Measurements from ENCODE around the gene ZNF41.
"Not testable (repeated sequence)": the region's sequence is repeated elsewhere in the genome, so short reads cannot be mapped to it uniquely, and the experiment has no call there.

Gene ZNF41

GRCh38 chrX:47502316-47503125 is 19.5 kb upstream of the ZNF41 start:
- DNase-seq (ENCODE audit: low read depth), result no peak
- H3K4me3 ChIP-seq (ENCODE audit: control insufficient read depth, low read depth, low read length), result no peak overlapping the region
- TF ChIP-seq, protein P1, sequence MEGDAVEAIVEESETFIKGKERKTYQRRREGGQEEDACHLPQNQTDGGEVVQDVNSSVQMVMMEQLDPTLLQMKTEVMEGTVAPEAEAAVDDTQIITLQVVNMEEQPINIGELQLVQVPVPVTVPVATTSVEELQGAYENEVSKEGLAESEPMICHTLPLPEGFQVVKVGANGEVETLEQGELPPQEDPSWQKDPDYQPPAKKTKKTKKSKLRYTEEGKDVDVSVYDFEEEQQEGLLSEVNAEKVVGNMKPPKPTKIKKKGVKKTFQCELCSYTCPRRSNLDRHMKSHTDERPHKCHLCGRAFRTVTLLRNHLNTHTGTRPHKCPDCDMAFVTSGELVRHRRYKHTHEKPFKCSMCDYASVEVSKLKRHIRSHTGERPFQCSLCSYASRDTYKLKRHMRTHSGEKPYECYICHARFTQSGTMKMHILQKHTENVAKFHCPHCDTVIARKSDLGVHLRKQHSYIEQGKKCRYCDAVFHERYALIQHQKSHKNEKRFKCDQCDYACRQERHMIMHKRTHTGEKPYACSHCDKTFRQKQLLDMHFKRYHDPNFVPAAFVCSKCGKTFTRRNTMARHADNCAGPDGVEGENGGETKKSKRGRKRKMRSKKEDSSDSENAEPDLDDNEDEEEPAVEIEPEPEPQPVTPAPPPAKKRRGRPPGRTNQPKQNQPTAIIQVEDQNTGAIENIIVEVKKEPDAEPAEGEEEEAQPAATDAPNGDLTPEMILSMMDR (IDR thresholded peaks at IDR 0.05; ENCODE audit: control insufficient read depth, insufficient read depth, low read depth, low read length, missing control alignments), result no peak

DNA sequence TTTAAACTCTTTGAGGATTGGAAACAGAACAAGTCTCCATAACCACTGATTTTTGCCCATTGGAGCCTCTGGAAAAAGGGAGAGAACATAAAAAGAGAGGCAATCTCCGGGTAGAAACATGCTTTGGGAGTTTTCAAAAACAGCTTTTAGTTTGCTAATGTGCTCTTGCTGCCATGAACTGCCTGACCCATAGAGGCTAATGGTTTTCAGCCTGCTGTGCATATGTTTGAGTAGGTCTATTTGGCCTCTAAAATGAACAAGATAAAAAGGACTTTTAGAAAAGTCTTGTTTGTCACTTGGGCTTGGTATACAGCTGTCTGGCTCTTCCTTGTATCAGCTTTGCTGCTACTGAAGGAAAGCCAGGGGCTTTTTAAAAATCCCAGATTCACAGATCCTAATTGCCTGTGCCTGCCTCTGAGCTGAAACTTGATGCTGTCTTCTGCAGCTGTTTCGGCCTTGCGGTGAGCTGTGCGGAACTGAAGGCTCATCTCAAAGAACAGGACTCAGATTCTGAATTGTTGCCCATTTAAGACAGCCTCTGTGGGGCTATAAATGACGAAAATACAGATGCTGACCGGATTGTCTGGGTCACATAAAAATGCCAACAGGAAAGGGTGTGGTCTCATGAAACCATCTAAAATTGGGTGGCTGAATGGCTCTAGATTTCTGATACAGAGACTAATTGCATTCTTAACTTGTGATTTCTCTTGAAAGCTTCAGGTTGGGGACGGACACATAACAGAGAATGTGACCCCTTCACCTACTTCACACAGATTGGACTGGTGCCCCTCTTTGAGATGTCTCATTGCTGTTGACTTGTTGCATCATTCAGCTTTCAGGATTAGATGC is 18.4 kb upstream of the ZNF41 start:
- H3K4me3 ChIP-seq (ENCODE audit: control insufficient read depth, low read depth, low read length), result no peak overlapping the region
- TF ChIP-seq, protein P1 (IDR thresholded peaks at IDR 0.05; ENCODE audit: control insufficient read depth, insufficient read depth, low read depth, low read length, missing control alignments), result no peak
- peak; percentile 78 for DNase-seq (ENCODE audit: low read depth)

GRCh38 chrX:47500554-47500953 is 17.5 kb upstream of the ZNF41 start:
- H3K4me3 ChIP-seq (ENCODE audit: control insufficient read depth, low read depth, low read length), result no peak overlapping the region
- TF ChIP-seq, protein P1 (IDR thresholded peaks at IDR 0.05; ENCODE audit: control insufficient read depth, insufficient read depth, low read depth, low read length, missing control alignments), result no peak
- no peak for DNase-seq (ENCODE audit: low read depth)

GRCh38 chrX:47499293-47499692 is 16.3 kb upstream of the ZNF41 start:
- DNase-seq (ENCODE audit: low read depth), result no peak
- TF ChIP-seq, protein P1 (IDR thresholded peaks at IDR 0.05; ENCODE audit: control insufficient read depth, insufficient read depth, low read depth, low read length, missing control alignments), result no peak
- no peak overlapping the region for H3K4me3 ChIP-seq (ENCODE audit: control insufficient read depth, low read depth, low read length)

DNA sequence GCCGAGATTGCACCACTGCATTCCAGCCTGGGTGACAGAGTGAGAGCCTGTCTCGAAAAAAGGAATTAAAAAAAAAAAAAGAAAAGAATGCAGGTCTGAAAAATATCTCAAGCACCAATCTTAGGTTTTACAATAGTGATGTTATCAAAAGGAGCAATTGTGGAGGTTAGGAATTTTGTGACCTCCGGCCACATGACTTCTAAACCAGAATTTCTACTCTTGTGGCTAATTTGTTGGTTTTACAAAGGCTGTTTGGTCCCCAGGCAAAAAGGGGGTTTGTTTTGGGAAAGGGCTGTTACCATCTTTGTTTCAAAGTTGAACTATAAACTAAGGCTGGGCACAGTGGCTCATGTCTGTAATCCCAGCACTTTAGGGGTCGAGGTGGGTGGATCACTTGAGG is 15.4 kb upstream of the ZNF41 start:
- TF ChIP-seq, protein P1 (IDR thresholded peaks at IDR 0.05; ENCODE audit: control insufficient read depth, insufficient read depth, low read depth, low read length, missing control alignments), result no peak
- no peak overlapping the region for H3K4me3 ChIP-seq (ENCODE audit: control insufficient read depth, low read depth, low read length)
- DNase-seq (ENCODE audit: low read depth), result no peak

- DNase-seq (ENCODE audit: low read depth), result no peak
- no peak overlapping the region for H3K4me3 ChIP-seq (ENCODE audit: control insufficient read depth, low read depth, low read length)
- TF ChIP-seq, protein P1 (IDR thresholded peaks at IDR 0.05; ENCODE audit: control insufficient read depth, insufficient read depth, low read depth, low read length, missing control alignments), result peak; percentile 45
These were observed 14.4 kb upstream of the ZNF41 start for GRCh38 chrX:47497271-47497888.

DNA sequence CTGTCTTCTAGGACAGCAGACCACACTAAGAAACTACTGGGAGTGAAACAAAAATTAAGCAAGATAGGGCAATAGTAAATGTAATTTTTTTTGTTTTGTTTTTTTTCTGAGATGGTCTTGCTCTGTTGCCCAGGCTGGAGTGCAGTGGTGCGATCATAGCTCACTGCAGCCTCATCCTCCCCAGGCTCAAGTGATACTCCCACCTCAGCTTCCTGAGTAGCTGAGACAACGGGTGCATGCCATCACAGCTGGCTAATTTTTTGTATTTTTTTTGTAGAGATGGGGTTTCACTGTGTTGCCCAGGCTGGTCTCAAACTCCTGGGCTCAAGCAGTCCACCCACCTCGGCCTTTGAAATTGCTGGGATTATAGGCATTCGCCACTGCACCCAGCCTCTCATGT is 9.1 kb upstream of the ZNF41 start:
- H3K4me3 ChIP-seq (ENCODE audit: control insufficient read depth, low read depth, low read length); DNase-seq (ENCODE audit: low read depth): not testable (repeated sequence)

All from AG09309 (cell line).